GM18499 (cell line): Measurements from ENCODE around the gene MGAT3.

Experiments used
- ATAC-seq: cut with Tn5 transposase; IDR thresholded peaks from one replicate; pipeline ENCODE4 v1.9.1; 2021; ENCODE audit warnings: moderate number of reproducible peaks; ENCODE audit not compliant: insufficient read depth, unreplicated experiment

MGAT3 gene

DNA sequence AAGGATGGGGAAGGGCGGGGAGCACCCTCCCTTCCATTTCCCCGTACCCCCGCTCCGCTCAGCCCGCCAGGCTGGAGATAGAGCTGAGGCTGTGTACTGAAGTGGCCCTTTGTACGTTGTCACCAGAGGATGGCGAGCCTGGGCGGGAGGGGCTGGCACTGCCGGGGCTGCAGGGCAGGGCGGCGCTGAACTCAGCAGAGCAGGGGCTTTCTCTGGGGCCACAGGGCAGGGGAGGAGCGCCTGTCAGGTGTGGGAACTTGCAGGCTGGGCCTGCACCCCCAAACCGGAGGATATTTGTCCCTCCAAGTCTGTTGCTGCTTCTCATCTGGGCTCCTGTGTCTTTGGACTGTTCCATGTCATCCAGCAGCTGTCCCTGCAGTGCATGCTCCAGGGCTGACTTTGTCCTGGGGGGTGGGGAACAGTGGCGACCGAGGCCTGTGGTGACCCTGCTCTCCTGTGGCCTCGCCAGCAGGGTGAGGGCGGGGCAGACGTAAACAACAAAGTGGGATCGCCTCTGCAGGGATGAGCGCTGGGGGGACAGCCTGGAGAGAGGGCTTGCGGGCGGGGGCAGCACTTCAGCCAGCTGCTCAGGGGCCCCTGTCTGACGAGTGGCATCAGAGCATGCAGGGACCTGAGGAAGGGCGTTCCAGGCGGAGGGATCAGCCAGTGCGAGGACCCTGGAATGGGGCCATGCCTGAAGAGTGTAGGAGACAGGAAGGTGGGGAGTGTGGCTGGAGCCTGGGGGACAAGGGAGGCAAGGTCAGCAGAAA, 13.1 kb downstream of the MGAT3 start:
- no peak for ATAC-seq

- no peak for ATAC-seq
Measured at GRCh38 chr22:39470451-39471291, 13.9 kb downstream of the MGAT3 start.

GRCh38 chr22:39471381-39472141, 14.7 kb downstream of the MGAT3 start:
- no peak for ATAC-seq

GRCh38 chr22:39472570-39473556, 16.1 kb downstream of the MGAT3 start:
- ATAC-seq = no peak

GRCh38 chr22:39473851-39474250, 17.0 kb downstream of the MGAT3 start:
- no peak for ATAC-seq

- ATAC-seq = no peak
Measured at GRCh38 chr22:39474351-39475111, 17.7 kb downstream of the MGAT3 start.

DNA sequence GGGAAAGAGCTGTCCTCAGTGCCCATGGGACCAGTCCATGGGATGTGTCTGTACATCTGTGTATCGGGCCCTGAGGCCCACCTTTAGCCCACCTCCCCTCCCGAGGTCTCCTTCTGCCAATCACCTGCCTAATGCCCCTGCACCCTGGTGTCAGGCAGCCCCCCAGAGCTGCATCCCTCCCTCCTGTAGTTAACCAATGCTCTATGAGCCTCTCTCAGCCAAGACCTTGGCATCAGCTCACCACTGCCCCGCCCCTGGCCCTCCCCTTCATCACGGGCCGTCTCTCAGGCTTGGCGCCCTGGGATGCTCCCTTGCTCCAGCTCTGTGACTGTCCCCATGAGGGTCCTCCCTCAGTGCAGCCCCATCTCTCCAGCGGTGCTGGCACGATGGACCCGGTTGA, 18.5 kb downstream of the MGAT3 start:
- no peak for ATAC-seq

- no peak for ATAC-seq
Measured at GRCh38 chr22:39475902-39476301, 19.1 kb downstream of the MGAT3 start.

DNA sequence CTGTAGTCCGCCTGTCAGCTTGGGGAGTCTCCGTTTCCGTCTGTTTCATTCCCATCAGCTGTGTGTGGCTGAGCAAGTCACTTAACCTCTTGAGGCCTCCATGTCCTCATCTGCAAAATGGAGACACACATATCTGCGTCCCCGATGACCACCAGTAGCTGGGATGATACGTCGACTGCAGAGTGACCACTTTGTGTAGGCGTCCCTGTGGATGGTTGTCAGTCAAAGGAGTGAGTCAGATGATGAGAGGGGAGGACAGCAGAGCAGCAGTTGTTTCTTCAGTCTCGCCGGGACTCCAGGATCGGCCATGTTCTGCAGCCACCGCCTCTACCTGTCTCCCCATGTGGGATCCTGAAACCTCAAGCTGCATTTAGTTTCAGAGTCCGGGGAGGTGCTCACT, 19.9 kb downstream of the MGAT3 start:
- no peak for ATAC-seq

GRCh38 chr22:39477542-39477941, 20.7 kb downstream of the MGAT3 start:
- ATAC-seq = no peak

GRCh38 chr22:39478441-39478850, 21.6 kb downstream of the MGAT3 start:
- ATAC-seq = no peak

GRCh38 chr22:39479254-39479653, 22.4 kb downstream of the MGAT3 start:
- ATAC-seq = no peak

- ATAC-seq = no peak
Measured at GRCh38 chr22:39480557-39480956, 23.7 kb downstream of the MGAT3 start.

DNA sequence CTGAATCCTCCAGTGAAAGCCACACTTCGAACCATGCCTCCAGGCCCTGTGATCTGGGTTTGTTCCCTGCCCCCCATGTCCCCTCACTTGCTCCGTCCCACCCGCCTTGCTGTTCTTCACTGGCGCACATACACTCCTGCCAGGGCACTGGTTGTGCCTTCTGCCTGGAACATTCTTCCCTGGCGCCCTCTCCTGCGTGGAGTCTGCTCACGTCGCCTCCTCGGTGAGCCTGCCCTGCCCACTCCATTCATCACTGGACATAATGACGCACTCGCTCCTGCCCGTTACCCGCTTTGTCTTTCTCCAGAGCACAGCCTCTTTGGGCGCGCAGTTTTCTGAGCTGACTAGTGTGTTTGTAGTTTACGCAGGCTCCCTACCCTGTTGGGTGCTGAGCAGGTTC, 24.2 kb downstream of the MGAT3 start:
- no peak for ATAC-seq

DNA sequence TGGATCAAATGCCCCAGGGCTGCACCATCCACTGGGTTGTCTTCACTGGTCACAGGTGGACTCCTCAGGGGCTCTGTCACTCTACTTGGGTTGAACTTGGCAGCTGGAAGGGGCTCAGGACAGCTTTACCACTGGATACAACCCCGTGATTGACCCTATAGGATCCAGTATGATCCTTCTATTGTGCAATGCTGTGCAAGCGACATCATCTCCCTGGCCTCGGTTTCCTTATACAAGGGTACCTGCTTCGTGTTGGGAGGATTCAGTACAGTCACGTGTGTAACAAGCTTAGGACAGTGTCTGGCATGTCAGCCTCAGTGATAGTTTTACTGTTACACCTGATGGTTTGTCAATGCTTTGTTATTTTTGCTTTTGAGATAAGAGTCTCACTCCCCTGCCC, 24.8 kb downstream of the MGAT3 start:
- ATAC-seq = no peak

DNA sequence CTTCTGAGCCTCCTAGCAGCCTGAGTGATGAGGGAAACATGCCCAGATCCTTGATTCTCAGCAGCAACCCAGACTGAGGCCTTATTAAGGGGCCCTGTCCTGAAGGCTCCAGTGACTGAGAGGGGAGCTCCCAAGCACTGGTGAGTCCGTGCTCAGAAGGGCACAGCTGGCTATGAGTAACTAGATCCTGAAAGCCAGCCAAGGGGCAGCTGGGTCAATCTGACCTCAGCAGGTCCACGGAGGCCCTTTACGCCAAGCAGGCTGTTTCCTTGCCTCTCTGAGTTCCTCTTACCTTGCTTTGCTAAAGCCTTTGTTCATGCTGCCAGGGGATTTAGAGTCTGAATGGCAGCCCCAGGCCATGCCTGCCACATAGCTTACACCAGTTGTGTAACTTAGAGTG, 26.0 kb downstream of the MGAT3 start:
- ATAC-seq = no peak

- no peak for ATAC-seq
Measured at GRCh38 chr22:39486951-39487825, 30.4 kb downstream of the MGAT3 start.
